CD14-positive monocyte (primary cell): ENCODE results near the gene KRT27. TPM values are rescaled to one million over a fixed set of nuclear protein-coding genes. Genes with fewer than 3 reads are reported as not detected.

Experiments used
- DNase-seq, 3 donors: peaks; one replicate each; pipeline ENCODE4 v3.0.0-alpha.2; 2011 to 2022
- H2AFZ ChIP-seq: 2 replicates; pipeline ENCODE4 v1.6.0; 2012; ENCODE audit warnings: mild to moderate bottlenecking, low read depth, low read length, inconsistent platforms; ENCODE audit not compliant: insufficient read depth, poor library complexity, severe bottlenecking
- H3K27ac ChIP-seq, 2 donors: 1 replicate in 1 of 2; 2 replicates in 1 of 2; pipeline ENCODE4 v1.5.1; 2012 to 2013; ENCODE audit warnings: low read length in 2 of 2, control low read depth in 1 of 2, inconsistent platforms in 1 of 2, low read depth in 1 of 2, mild to moderate bottlenecking in 1 of 2
- H3K27me3 ChIP-seq, 2 donors: one replicate each; pipeline versions ENCODE4 v1.6.0 to v1.6.1; 2011 to 2013; ENCODE audit warnings: low read length in 2 of 2; ENCODE audit not compliant: control insufficient read depth in 2 of 2, insufficient read depth in 2 of 2
- H3K36me3 ChIP-seq, 2 donors: replicated peaks in 1 of 2; 1 replicate in 1 of 2; 2 replicates in 1 of 2; pipeline versions ENCODE4 v1.5.1 to v1.6.1; 2012 to 2013; ENCODE audit warnings: low read length in 2 of 2, control low read depth in 1 of 2, inconsistent platforms in 1 of 2, mild to moderate bottlenecking in 1 of 2; ENCODE audit not compliant: insufficient read depth in 2 of 2, control insufficient read depth in 1 of 2
- H3K4me1 ChIP-seq, 2 donors: 1 replicate in 1 of 2; 2 replicates in 1 of 2; pipeline versions ENCODE4 v1.5.1 to v1.6.1; 2012 to 2013; ENCODE audit warnings: low read length in 2 of 2, control low read depth in 1 of 2, inconsistent platforms in 1 of 2, mild to moderate bottlenecking in 1 of 2, moderate library complexity in 1 of 2; ENCODE audit not compliant: insufficient read depth in 2 of 2, control insufficient read depth in 1 of 2
- H3K4me2 ChIP-seq: replicated peaks from 2 replicates; pipeline ENCODE3; 2012; ENCODE audit warnings: low read length, moderate library complexity, mild to moderate bottlenecking; ENCODE audit not compliant: poor library complexity, severe bottlenecking; ENCODE audit errors: extremely low read depth
- H3K4me3 ChIP-seq, 3 experiments: fragments of 200-600 bp in 1 of 3; sonication (generic) in 1 of 3; replicated peaks in 1 of 3; 1 replicate in 2 of 3; 2 replicates in 1 of 3; pipeline ENCODE4 v1.5.1; 2011 to 2013; ENCODE audit warnings: low read length in 3 of 3, mild to moderate bottlenecking in 3 of 3, control low read depth in 2 of 3, low read depth in 2 of 3, inconsistent platforms in 1 of 3, moderate library complexity in 1 of 3
- H3K79me2 ChIP-seq: 2 replicates; pipeline ENCODE4 v1.6.0; 2012; ENCODE audit warnings: mild to moderate bottlenecking, control low read depth, inconsistent platforms, low read length, moderate library complexity; ENCODE audit not compliant: insufficient read depth
- H3K9ac ChIP-seq: 2 replicates; pipeline ENCODE4 v1.6.0; 2017; ENCODE audit warnings: low read length, mild to moderate bottlenecking; ENCODE audit not compliant: insufficient read depth, poor library complexity, severe bottlenecking
- H3K9me3 ChIP-seq, 2 donors: replicated peaks in 1 of 2; 1 replicate in 1 of 2; 2 replicates in 1 of 2; pipeline versions ENCODE4 v1.5.1 to v1.6.1; 2012 to 2013; ENCODE audit warnings: low read length in 2 of 2, control low read depth in 1 of 2; ENCODE audit not compliant: control insufficient read depth in 1 of 2, insufficient read depth in 1 of 2
- H4K20me1 ChIP-seq: 2 replicates; pipeline ENCODE4 v1.6.0; 2012; ENCODE audit warnings: mild to moderate bottlenecking, low read length, control low read depth, moderate library complexity; ENCODE audit not compliant: insufficient read depth
- H3K27ac Mint-ChIP-seq, 7 donors: one replicate each; pipeline ENCODE4 v1.8.0; 2020; ENCODE audit warnings: mild to moderate bottlenecking in 7 of 7, mixed read lengths in 7 of 7, moderate library complexity in 6 of 7, inconsistent platforms in 2 of 7
- H3K27me3 Mint-ChIP-seq, 3 donors: one replicate each; pipeline ENCODE4 v1.8.0; 2021 to 2022; ENCODE audit warnings: low read depth in 3 of 3, mild to moderate bottlenecking in 3 of 3, mixed read lengths in 3 of 3, moderate library complexity in 3 of 3, inconsistent platforms in 1 of 3
- H3K36me3 Mint-ChIP-seq, 2 donors: one replicate each; pipeline ENCODE4 v1.8.0; 2020; ENCODE audit warnings: mixed read lengths in 2 of 2, inconsistent platforms in 1 of 2, mild to moderate bottlenecking in 1 of 2
- H3K4me1 Mint-ChIP-seq: one replicate; pipeline ENCODE4 v1.8.0; 2020; ENCODE audit warnings: mild to moderate bottlenecking, mixed read lengths
- H3K4me3 Mint-ChIP-seq, 2 donors: one replicate each; pipeline ENCODE4 v1.8.0; 2020; ENCODE audit warnings: mild to moderate bottlenecking in 2 of 2, mixed read lengths in 2 of 2, moderate library complexity in 1 of 2
- H3K9me3 Mint-ChIP-seq, 7 donors: one replicate each; pipeline ENCODE4 v1.8.0; 2020 to 2022; ENCODE audit warnings: mixed read lengths in 7 of 7, mild to moderate bottlenecking in 6 of 7, moderate library complexity in 6 of 7, inconsistent platforms in 2 of 7
- CTCF ChIP-seq: fragments of 200-600 bp; IDR thresholded peaks from one replicate; pipeline ENCODE4 v1.8.0; 2022; ENCODE audit warnings: antibody characterized with exemption, mild to moderate bottlenecking
- WGBS: methylation state at CpG from one replicate; pipeline ENCODE4 v1.1.5; 2013; ENCODE audit warnings: missing lambda C conversion rate; ENCODE audit not compliant: insufficient coverage; 5-methylcytosine and 5-hydroxymethylcytosine counted together
- intact Hi-C, 2 donors: fragments of 100-400 bp; cut with micrococcal nuclease; formaldehyde crosslinking; loops; one replicate each; pipeline versions ENCODE4 v1.15.0 to v1.15.1; 2023
- polyA plus RNA-seq, 3 donors: library from polyadenylated mRNA; depleted of rRNA in 1 of 3; unstranded in 2 of 3; stranded (reverse) in 1 of 3; fragments of 300-500 nt in 2 of 3; fragments of >200 nt in 1 of 3; fragmentation: Illumina TruSeq in 2 of 3; gene quantifications; 1 replicate in 2 of 3; 2 replicates in 1 of 3; pipeline ENCODE4 v1.2.3, GENCODE V29; 2012 to 2021

KRT27 gene
- polyA plus RNA-seq, 3 donors, result not detected

- Histone ChIP-seq H3K36me3 (no peaks in the 10 kb centered on the region), H2AFZ (no peak overlapping the region), H3K27me3 (peaks cover 5 to 16% of the 10 kb centered on the region in 2 donors), H3K9me3 (no peaks in the 10 kb centered on the region), H3K9ac (no peak overlapping the region), H3K79me2 (no peaks in the 10 kb centered on the region), H3K4me3 (no peak overlapping the region), H3K4me2 (no peak overlapping the region), H3K27ac (no peak overlapping the region), H3K4me1 (no peaks in the 10 kb centered on the region), H4K20me1 (no peaks in the 10 kb centered on the region)
- DNase-seq, result no peak
- intact Hi-C loops, result no loop called here
- Mint-ChIP-seq H3K4me1 (no peaks in the 10 kb centered on the region), H3K36me3 (no peaks in the 10 kb centered on the region), H3K27me3 (peaks cover 14 to 32% (median 20%) of the 10 kb centered on the region in 3 donors), H3K27ac (no peak overlapping the region), H3K9me3 (peaks cover 0 to 2% (median 0%) of the 10 kb centered on the region in 7 donors), H3K4me3 (no peak overlapping the region)
- WGBS, result 100% methylated on average over 1 of the region's 1 CpG
- no peak for TF ChIP-seq CTCF
Measured at GRCh38 chr17:40791111-40791510, 8.8 kb upstream of the KRT27 start.

- Histone ChIP-seq H2AFZ (no peak overlapping the region), H3K27me3 (peaks cover 34 to 41% of the 10 kb centered on the region in 2 donors), H3K9ac (no peak overlapping the region), H3K79me2 (no peaks in the 10 kb centered on the region), H4K20me1 (no peaks in the 10 kb centered on the region), H3K4me1 (peaks cover 0 to 4% of the 10 kb centered on the region in 2 donors), H3K4me3 (no peak overlapping the region), H3K9me3 (peaks cover 4 to 5% of the 10 kb centered on the region in 2 donors), H3K36me3 (no peaks in the 10 kb centered on the region), H3K4me2 (no peak overlapping the region), H3K27ac (no peak overlapping the region)
- intact Hi-C loops, result no loop called here
- Mint-ChIP-seq H3K4me1 (peaks cover 5% of the 10 kb centered on the region), H3K27me3 (peaks cover 31 to 62% (median 45%) of the 10 kb centered on the region in 3 donors), H3K27ac (no peak overlapping the region), H3K36me3 (no peaks in the 10 kb centered on the region), H3K4me3 (peak overlapping the region in 1 of 2 donors; percentile 51), H3K9me3 (peaks cover 0 to 15% (median 5%) of the 10 kb centered on the region in 7 donors)
- WGBS, result 40% methylated on average over 31 of the region's 37 CpGs
- no peak for TF ChIP-seq CTCF
- DNase-seq, result no peak
Measured at GRCh38 chr17:40779181-40779909, 3.0 kb downstream of the KRT27 start.
